ENCODE data around the gene ARNT2.

The ARNT2 gene

GRCh38 chr15:80514071-80514780 lies 110.0 kb downstream of the ARNT2 start:
- DNase-seq (ENCODE audit: low read depth in 2 of 2) = no peak

DNA sequence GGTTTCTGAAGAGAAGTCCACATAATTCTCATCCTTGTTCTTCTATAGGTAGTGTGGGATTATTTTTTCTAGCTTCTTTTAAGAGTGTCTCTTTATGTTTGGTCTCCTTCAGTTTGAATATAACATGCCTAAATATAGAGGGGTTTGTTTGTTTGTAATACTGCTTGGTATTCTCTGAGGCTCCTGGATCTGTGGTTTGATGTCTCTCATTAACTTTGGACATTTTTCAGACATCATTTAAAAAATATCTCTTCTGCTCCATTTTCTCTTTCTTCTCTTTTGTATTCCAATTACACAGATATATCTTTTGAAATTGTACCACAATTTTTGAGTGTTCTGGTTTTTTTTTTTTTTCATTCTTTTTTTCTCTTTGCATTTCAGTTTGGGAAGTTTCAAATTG lies 113.1 kb downstream of the ARNT2 start:
- no peak for DNase-seq (ENCODE audit: low read depth in 2 of 2)

DNA sequence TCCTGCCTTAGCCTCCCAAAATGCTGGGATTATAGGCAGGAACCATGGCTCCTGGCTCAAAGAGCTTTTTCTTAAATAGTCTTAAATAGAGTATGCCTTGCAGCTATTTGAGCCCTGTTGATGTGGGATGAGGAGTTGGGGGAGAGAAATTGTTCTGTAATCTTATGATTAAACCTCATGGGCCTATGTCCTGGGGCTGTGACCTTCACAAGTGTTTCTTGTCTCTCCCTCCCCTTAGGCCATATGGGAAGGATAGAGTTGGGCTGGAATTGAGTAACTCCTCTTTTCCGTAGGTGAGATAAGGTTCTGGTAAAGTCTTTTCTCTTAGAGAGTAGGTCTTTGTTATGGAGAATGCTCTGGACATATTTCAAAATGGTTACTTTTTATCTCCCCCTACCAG lies 114.3 kb downstream of the ARNT2 start:
- no peak for DNase-seq (ENCODE audit: low read depth in 2 of 2)

GRCh38 chr15:80523746-80524145 lies 119.6 kb downstream of the ARNT2 start:
- DNase-seq (ENCODE audit: low read depth in 2 of 2) = no peak

- no peak for DNase-seq (ENCODE audit: low read depth in 2 of 2)
These were observed 121.7 kb downstream of the ARNT2 start for GRCh38 chr15:80525853-80526252.

- no peak for DNase-seq (ENCODE audit: low read depth in 2 of 2)
These were observed 122.6 kb downstream of the ARNT2 start for GRCh38 chr15:80526556-80527340.

GRCh38 chr15:80527406-80527805 lies 123.2 kb downstream of the ARNT2 start:
- DNase-seq (ENCODE audit: low read depth in 2 of 2) = no peak

DNA sequence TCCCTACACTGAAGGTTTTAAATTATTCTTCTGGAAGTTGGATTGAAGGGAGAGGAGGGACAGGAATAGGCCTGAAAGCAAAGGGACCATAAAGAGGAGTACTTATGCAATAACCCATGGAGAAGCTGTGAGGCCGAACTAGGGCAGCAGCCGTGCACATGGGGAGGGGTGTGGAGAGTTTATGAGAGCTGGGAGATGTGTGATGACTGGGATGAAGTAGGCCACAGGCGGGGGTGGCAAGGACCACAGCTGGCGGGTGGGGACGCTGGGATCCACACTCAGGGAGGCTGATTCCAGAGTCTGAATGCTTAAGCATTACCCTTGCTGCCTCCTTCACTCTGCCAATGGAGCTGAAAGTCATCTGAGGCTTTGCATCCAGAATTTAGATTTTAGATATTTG lies 123.8 kb downstream of the ARNT2 start:
- DNase-seq (ENCODE audit: low read depth in 2 of 2) = no peak

DNA sequence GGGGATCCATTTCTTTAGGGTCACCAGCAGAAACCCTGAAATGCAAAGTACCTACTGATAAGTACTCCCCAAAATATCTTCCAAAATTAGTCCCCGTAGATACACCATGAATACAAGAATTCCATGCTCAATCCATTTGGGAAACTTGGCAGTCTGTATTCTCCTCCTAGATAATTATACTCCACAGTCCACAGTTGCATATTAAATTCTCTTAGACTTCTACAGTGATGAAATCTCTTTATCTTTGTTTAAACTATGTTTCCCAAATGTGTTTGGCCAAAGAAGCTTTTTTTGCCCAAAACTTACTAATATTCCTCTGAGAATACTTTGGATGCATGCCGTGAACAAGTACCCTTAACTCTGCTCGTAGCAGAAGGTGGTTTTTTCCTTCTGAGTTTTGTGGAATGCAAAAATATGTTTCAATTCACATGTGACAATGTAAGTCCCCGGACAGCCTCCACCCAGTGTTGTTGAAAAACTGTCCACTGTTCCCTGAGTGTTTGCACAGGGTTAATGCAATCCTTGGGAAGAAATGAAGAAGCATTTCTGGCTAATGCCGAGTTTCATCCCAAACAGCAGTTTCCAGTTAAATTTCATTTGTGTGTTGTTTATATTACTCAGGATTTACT lies 126.7 kb downstream of the ARNT2 start:
- DNase-seq (ENCODE audit: low read depth in 2 of 2) = no peak

DNA sequence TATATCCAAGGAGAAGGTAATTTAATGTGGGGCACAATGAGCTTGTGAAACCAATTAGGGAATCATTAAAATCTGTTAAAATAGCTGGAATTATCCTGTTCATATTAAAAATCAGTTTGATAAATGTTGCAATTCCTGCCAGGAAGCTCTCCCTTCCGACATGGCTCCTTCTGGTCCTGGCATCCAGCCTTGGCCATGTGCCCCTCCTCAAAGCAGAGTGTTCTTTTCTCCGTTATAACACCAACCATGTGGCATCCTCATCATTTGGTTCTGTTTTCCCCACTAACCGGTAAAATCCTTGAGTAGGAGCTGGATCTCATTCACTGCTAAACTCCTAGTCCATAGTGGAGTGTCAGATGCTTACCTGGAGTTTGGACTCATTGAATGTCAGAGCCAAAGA lies 127.2 kb downstream of the ARNT2 start:
- DNase-seq (ENCODE audit: low read depth in 2 of 2) = no peak

DNA sequence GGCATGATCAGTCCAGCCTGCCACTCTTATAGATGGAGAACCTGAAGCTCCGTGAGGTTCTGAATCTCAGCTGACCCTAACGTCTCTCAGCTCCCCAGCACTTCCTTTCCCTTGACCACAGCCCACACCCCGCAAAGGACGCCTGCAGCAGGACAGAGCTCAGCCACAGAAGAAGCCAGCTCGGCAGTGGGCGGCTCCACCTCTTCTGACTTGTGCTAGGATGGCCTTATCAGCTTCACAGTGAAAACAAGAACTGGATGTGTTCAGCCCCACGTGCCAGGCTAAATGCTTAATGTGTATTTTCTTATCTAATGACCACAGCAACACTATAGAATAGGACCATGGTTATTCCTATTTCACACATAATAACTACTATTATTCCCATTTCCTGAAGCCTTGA lies 127.6 kb downstream of the ARNT2 start:
- DNase-seq (ENCODE audit: low read depth in 2 of 2) = no peak

GRCh38 chr15:80533790-80534333 lies 129.7 kb downstream of the ARNT2 start:
- no peak for DNase-seq (ENCODE audit: low read depth in 2 of 2)

DNA sequence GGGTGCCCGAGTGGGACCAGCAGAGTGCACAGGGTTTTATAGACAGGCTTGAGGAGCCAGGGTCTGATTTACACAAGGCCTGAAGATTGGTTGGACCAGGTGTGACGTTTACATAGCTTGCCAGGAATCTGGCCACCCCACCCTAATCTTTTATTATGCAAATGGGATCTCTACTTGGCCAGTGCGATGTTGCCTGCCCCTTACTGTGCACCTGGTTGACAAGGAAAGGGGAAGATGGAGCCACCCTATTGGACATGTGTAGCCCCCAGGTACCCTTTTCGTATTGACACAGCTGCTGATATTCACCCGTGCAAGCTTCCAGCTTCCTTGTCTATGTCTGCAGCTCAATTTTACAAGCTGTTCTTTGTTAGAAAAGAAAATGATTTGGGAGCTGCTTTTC lies 132.0 kb downstream of the ARNT2 start:
- no peak for DNase-seq (ENCODE audit: low read depth in 2 of 2)

GRCh38 chr15:80536716-80537115 lies 132.5 kb downstream of the ARNT2 start:
- no peak for DNase-seq (ENCODE audit: low read depth in 2 of 2)

DNA sequence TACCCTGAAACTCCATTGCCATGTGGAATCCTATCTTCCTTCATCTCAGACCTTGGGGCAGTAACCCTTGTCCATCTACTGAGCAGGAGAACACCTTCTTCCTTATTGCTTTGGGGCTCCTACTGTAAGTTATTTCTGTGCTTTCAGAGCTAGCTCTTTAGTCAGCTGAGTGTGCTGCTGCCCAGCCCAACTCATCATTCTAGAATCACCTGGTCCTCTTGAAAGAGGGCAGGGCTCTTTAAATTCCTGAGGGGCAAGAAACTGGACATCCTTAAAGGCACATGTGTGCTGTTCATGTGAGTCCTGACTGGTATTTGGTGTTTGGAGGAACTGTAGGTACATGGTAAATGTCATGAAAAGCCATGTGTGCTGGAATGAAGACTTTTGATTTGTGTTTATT lies 140.9 kb downstream of the ARNT2 start:
- DNase-seq (ENCODE audit: low read depth in 2 of 2) = no peak

- no peak for DNase-seq (ENCODE audit: low read depth in 2 of 2)
These were observed 143.1 kb downstream of the ARNT2 start for GRCh38 chr15:80547264-80547663.

DNA sequence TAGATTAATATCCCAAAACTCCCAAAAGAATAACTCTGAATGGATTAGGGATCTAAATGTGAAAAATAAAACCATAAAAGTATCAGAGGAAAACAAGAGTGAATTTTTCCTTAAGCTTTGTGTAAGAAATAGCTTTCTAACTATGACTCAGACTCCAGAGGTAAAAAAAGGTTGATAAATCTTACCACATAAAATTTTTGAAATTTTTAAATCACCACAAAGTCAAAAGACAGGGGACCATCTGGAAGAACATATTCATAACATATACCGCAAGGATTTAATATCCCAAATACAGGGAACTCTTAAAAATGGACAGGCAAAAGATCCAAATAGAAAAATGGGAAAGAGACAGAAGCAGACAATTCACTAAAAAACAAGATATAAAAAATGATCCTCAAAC lies 145.0 kb downstream of the ARNT2 start:
- DNase-seq (ENCODE audit: low read depth in 2 of 2) = no peak

DNA sequence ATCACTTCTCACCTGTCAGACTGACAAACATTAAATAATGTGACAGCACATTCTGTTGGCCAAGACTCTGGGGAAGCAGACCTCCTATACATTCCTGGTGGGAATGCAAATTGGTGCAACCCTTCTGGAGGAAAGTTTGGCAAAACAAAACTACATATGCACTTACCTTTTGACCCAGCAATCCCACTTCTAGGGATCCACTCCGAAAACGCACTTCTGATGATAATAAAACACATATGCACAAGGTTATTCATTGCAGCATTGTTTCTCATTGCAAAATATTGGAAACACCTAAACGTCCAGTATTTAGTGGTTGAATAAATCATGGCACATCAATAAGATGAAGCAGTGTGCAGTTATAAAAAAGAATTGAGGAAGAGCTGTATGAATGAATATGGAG lies 145.5 kb downstream of the ARNT2 start:
- no peak for DNase-seq (ENCODE audit: low read depth in 2 of 2)

DNA sequence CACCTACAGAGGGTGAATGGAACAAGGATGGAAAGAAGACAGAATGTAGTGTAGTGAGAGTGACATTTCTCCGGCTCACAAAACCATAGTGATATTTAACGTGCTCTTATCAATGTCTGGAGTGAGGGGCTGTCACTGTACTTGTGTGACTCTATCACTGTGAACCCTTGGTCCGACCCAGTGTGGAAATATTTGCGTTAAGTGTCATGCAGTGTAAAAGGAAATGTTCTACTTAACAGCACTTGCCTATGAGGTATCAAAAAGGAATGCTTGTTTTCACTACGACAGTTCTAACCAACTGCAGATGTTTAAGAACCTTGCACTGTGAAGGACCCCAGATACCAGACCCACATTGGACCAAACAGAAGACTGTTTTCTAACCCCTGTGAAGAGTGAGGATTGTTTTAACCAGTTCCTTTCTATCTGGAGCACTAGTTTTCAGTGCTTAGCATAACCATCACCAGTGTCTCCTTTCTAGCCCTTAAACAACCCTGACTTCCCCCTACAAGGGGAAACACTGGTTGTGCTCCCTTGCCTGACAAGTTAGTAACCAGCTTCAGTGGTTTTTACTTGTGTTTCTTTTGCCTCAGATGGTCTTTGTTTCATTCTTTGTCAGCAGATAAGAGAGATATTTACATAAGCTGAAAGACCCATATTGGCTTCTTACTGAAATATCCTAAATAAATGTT lies 146.2 kb downstream of the ARNT2 start:
- DNase-seq (ENCODE audit: low read depth in 2 of 2) = no peak

DNA sequence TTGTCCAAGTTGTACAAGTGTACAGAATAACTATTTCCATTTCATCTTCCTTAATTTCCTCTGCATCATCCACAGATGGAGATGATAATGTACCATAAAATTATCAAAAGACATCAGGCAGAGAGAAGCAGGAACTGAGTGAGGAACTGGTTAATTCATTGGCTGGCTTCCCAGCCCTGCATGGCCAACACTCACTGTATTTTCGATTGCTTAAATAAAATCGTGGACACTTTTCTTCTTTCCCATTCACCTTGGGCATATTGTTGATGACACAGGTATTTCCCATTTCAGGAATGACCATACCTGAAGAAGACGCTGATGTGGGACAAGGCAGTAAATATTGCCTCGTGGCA lies 146.7 kb downstream of the ARNT2 start:
- no peak for DNase-seq (ENCODE audit: low read depth in 2 of 2)

DNA sequence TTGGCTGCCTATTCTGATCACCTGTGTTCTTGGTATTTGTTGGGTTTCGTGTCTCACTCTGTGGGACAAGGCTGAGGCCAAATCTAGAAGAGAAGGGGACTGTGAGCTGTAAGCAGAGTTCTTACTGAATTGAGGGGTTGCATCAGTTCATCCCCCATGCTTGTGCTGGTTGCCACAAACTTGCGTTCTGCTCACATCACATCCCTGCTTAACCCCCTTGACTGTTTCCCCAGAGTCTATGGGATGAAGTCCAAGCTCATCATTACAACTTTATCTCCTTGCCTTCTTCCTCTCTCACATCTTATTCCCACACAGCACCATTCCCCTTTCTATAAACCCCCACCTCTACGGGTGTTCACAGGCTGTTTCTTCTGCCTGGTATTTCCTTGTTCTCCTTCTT lies 147.2 kb downstream of the ARNT2 start:
- DNase-seq (ENCODE audit: low read depth in 2 of 2) = no peak

GRCh38 chr15:80554560-80554959 lies 150.4 kb downstream of the ARNT2 start:
- DNase-seq (ENCODE audit: low read depth in 2 of 2) = no peak

Data from stimulated activated CD8-positive, alpha-beta memory T cell treated with anti-CD3 and anti-CD28 coated beads, Interleukin-15, amount 100 ng/mL, for 48 hours (primary cell).